IPS-11a (cell line): ENCODE measurements around the gene NRP2.

ENCODE experiments used
- H3K4me3 ChIP-seq: one replicate; pipeline ENCODE4 v1.5.1; 2013; ENCODE audit warnings: low read depth, low read length, control low read depth

NRP2 gene

DNA sequence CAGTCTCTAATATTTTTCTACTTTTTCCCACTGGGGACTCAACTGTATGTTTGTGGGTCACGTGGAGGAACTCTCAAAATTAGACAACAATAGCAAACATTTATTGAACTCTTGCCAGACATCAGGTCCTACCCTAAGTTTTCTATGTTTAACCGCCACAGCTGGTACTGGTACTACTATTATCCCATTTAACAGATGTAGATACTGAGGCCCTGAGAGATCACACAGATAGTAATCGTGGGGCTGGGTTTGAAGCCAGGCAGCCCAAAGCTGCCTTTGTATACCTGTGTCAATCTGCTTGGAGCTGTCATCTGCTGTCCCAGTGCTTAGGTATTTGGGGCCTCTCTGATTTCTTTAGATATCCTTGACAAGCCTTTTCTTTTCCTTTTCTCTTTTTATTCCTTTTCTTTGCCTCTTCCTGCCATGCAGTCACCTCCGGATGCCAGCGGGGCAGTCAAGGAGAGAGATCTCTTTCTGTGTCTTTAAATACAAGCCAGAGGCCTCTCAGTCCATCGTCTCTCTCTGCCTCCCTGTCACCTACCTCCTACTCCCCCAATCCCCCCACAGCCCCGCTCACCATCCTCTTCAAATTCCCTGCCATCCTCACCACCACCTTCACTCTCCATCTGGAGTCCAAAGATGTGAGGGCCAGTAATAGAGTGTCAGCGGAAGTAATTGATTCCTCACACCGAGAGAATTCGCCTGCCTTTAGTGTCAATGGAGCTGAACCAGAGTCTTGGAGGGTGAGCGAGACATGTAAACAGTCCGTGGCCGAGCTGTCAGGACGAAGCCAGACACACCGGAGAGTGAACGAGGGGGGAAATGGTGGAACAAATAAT is 23.4 kb downstream of the NRP2 start:
- H3K4me3 ChIP-seq = no peak overlapping the region

DNA sequence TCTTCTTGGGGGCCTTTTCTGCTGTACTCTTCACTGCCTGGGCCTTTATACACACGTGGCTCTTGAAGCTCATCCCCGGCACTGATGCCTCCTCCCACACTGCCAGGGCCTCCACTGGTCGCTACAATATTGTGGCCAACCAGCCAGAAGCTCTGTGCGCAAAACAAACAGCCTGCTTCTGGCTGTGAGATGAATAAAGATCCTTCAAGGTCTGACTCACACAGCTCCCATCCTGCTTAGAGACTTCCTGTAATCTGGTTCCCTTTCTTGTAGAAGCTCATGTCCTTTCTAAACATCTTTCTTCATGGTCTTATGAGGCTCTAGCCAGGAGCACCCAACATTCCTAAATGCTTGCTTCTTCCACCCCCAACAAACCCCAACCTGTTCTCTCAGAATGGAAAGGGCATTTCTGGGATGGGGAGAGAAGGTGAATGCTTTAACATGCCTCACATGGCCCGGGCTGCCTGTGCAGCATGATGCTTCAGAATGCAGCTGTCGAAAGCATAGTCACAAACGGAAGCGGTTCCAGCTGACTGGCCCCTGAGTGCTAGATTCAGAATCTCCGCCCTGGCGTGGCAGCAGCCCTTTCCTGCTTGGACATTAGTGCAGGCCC is 24.6 kb downstream of the NRP2 start:
- H3K4me3 ChIP-seq = no peak overlapping the region

DNA sequence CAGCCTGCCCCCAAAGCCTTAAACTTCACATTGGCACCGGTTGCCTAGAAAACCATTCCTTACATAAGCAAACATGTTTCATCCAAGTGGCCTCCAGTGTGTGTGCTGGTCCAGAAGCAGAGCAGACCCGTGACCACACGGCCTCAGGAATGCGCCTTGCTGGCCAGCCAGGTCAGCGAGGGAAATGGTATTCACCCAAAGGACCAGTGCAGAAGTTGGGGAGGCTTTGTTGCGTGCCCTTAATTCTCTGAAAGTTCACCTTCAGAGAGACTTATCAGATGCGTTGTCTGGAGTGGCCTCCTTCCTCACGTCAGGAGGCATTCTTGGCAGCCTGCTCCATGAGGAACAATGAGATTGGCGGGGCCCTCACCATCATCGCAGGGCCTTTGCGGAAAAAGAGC is 25.9 kb downstream of the NRP2 start:
- no peak overlapping the region for H3K4me3 ChIP-seq

DNA sequence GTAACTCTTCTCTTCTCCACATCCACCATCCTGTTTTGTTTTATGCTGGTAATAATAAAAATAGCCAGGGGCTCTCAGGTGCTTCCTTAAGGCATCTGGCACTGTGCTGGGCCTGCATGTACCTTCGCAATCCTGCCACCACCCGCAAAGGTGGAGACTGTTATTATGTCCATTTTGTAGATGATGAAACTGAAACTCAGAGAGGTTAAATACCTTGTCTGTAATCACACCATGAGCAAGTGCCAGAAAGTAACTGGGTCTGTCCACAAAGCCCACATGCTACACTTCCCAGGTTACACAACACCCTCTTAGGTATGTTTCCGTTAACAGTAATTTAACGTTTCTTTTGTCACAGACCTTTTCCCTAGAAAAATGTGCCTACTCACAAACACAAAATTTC is 27.0 kb downstream of the NRP2 start:
- no peak overlapping the region for H3K4me3 ChIP-seq

DNA sequence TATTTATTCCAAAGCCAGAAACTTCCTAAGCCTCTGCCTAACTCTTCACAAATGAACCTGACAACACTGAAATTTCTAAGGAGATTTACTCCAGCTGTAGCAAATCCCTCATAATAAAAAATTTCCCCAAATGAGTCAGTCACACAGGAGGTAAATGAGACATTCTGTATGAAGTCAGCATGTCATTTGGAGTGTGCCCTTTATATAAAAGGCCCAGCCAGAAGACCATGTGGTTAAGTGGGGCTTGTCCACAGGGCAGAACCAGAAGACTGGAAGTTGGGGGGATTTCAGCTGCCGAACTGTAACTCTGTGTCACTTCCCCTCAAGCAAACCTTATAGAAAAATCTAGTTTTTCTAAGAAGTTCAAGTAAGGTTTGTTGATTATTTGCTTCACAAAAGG is 30.2 kb downstream of the NRP2 start:
- H3K4me3 ChIP-seq = no peak overlapping the region

DNA sequence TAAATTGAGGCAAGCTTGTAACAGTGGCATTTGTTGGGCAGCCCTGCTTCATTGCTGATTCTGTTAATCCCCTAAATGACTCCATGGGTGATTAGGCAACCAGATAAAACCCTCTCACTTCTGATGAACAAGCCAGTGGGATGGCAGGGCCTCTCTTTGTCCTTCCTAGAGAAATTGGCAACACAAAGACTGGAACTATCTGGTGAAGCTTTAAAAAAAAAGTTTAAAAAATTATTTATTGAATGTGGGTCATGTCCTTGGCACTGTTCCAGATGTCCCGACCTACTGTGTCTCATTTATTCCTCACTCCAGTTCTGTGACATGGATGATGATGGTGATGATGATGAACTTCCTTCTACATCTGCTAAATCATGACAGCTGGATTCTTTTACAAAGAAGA is 30.8 kb downstream of the NRP2 start:
- H3K4me3 ChIP-seq = no peak overlapping the region

DNA sequence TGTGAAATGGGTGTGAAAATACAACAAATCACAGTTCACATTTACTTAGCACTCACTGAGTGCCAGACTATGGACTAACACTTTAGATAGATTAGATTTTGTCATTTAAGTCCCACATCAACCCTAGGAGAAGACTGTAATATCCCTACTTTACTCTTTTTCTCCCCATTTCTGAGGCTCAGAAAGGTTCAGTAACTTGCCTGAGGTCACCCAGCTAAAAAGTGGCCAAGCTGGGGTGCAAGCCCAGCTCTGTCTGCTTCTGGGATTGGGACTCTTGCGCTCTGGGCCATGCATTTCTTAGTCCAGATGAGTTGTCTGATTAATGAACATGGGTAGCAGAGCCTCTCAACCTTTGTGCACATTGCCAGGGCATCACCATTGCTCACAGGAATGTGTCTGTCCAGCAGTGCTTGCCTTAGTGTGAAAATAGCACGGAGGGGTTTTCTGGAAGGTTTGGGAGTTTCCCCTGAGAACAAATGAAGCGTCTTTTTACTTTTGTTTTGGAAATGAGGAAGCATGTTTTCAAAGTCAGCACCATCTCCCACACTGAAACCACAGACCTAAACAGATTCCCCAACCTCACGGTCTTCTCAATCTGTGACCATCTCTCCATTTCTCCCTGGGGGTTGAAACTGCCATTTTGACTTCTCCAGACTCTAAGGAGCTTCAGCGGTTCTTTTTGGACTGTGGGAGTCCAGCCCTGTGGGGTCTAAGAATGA is 31.9 kb downstream of the NRP2 start:
- no peak overlapping the region for H3K4me3 ChIP-seq

DNA sequence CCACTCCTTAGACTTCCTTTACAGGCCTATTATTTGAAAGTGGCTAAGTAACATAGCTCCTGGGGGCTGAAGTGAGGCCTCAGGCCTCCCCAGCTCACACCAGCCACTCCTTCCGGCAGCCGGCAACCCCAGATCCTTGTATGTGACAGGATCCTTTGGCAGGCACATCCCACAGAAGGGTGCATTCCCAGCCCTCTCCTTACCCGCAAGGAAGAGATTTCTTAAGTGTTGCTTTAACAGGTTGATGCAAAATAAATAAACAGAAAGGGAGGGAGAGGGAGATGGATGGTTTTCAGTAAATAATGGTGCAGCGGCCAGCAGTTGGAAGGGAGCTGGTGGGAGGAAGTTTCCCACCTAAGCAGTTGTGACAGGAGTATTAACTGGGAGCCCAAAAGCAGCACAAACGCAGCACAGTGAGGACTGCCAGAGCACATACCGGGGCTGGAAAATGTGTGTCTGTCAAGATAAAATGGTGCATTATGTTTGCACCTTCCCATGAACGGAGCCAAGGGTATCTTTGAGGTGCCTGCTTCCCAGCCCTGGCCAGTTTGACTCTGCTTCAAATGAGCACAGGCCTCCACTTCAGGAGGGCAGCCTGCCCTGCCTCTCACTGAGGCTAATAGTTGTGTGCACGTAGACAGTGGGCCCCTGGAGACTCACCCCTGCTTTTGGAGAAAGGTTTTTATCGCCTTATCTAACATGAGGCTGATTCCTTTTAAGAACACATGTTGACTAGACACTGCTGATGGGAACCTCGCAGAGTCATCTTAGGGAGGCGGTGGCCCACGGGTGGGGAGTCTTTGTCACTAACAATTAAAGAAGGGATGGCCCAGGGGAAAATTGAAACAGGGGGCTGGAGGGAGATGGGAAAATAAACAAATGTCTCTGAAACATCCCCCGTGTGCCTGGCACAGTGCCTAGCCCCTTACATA is 32.8 kb downstream of the NRP2 start:
- no peak overlapping the region for H3K4me3 ChIP-seq

DNA sequence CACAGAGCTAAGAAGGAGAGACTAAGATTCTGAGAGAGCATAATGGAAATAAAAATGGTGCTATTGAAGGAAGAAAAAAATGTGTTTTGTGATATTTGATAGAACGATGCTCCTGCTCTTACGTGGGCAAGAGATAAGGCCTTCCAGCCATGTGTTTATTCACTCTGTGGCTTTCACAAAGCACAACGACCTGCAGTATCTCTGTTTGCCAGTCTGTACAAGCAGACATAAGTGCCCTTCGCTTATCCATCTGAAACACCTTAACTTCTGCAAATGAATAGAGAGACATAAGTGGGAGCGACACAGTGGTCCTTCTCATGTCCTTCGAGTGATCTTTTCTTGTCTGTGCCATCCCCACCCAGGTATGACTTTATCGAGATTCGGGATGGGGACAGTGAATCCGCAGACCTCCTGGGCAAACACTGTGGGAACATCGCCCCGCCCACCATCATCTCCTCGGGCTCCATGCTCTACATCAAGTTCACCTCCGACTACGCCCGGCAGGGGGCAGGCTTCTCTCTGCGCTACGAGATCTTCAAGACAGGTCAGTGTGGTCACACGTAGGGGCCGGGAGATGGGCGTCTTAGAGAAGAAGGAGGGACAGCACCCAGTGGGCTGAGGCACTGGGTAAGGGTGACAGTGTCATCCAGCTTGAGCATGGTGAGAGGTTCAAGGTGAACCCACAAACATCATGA is 33.7 kb downstream of the NRP2 start:
- H3K4me3 ChIP-seq = no peak overlapping the region

DNA sequence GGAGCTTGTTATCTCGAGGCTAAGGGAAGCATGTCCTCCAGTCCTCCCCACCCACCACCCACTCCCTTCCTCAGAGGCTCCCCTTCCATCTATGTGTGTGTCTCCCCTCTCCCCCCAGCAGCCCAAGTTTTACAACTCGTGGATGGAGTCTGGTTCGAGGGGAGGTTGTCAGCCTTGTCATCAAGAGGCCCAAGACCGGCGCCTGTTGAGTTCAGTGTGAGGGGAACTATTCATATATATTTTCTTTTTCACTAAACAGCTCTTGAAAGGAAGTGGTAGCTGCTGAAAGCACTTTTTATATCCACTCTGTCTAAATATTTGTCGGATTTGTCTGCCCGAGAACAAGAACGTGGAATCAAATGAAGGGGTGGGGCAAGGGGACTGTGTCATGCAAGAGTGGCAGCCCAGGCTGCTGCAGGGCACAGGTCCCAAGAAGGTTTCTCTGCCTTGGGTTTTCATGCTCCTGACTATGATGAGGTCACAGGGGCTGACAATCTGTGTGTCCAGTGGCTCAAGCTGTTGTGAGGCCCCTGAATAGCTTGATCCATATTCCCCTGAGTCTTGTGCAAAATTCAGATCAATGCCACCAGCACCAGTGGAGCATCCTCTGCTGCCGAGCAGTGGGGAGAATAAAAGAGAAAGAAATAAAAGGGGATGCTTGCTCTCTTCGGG is 35.0 kb downstream of the NRP2 start:
- no peak overlapping the region for H3K4me3 ChIP-seq

DNA sequence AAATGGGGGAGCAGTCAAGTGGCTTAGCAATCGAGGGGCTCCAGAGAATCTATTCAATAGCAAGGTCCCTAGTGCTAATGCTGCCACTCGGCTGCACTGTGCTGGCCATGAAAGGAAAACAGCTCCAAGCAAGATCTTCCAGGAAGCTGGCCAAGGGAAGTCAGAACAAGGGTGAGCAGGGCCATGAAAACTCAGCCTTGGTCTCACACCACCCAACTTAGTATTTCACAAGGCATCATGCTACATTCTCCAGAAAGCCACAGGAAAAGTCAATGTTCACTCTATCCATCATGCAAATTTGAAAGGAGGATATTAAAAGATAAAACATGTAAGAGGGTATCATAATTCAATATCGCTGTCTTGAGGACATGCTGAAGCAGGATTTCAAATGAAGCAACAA is 35.7 kb downstream of the NRP2 start:
- H3K4me3 ChIP-seq = no peak overlapping the region

DNA sequence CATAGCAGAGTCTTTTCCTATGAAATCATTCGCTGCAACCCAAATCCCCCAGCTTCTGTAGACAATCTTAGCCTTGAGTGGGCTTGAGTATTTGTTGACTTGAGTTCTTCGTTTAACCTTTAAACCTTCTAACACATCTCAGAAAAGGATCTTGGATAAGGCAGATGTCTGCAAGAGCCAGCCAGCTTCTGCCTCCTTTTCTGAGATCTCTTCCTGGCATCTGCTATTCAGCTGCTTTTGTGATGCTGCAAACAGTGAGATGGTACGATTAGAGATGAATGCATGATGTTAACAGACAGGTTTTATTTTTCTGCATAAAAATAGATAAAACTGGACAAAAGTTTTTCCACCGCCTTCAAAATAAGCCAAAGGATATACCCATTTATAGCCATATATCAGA is 37.5 kb downstream of the NRP2 start:
- no peak overlapping the region for H3K4me3 ChIP-seq

DNA sequence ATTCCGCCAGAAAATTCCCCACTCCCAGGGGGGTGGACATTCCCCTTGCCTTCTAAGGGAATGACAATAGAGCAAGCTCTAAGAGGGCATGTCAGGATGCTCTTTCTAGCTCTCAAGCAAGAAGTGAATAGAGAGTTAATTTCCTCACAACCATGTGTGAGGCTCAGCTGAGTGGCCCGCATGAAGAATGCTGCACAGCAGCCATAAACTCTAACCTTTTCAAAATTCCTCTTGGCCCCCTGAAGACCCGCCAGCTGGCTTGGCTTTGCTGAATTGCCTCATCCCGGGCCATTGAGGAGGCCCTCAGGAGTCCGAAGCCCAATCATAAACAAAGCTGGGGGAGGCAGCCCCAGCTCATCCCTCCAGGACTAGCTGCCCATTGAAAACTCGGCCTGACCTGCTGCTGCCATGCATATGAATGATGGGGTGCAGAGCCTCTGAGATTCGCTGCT is 38.2 kb downstream of the NRP2 start:
- no peak overlapping the region for H3K4me3 ChIP-seq

DNA sequence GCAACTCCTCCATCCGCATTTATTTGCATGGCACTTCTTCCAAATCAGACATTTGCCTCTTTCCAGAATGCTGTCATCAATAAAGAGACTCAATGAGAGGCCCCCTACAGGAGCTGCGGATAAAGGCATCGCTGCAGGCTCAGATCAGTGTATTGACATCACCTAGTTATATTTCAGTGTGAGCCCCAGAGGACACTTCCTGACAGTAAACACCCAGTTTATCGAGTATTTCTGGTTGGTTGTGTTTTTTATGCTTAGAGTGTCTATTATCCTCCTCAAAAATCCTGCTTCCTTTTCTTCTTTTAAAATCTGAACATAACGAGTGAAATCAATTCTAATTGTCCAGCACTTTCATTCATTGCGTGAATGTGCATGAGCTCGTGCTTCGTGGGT is 38.8 kb downstream of the NRP2 start:
- H3K4me3 ChIP-seq = no peak overlapping the region

DNA sequence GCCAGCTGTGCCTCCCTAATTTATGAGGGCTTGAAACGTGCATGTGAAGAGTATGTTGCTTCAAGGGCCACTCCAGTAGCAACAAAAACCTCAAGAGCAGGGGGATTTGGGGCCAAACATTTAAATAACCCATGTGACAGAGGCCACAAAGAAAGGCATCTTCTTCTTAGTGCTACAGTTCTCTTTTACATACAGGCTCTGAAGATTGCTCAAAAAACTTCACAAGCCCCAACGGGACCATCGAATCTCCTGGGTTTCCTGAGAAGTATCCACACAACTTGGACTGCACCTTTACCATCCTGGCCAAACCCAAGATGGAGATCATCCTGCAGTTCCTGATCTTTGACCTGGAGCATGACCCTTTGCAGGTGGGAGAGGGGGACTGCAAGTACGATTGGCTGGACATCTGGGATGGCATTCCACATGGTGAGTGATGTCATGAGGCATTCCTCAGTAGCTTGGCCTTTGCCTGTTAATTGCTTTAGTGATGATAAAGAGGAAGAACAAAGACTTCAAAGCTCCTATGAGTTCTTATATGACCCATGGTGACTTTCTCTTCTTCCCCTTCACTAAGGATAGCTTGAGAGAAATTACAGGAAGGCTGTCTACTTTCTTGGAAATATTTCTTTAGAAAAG is 40.1 kb downstream of the NRP2 start:
- no peak overlapping the region for H3K4me3 ChIP-seq

DNA sequence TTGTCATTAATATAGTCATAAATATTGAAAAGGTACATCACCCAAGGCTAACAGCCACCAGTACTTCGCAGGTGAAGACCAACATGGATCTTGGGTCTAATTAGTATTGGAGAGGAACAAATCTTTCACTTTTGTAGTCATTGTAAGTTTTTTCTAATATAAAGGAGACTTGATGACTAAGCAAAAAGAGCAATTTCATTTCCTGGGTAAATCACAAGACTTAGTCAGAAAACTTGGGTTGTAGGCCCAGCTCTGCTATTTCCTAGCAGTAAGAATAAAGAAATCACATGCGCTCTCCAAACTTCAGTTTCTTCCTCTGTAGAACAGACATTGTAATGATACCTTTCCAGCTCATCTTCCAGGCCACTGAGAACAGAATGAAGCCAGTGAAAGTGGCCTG is 40.9 kb downstream of the NRP2 start:
- H3K4me3 ChIP-seq = no peak overlapping the region

DNA sequence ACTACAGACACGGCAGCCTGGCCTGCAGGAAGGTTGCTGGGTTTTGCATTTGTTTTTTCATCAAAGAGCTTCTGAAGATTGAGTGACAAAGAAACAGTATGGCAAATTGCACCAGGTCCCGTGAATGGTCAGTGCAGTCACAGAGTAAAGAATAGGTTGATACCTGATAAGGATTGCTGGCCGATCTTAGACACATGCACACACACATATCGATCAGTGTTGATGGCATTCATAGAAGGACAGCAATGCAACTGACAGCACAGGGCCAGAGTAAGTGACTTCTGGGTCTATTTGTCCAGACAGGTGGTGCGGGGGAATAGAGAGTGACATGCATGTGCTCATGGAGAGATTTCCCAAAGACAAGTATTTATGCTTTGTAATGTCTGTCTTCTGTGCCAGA is 42.8 kb downstream of the NRP2 start:
- H3K4me3 ChIP-seq = no peak overlapping the region

DNA sequence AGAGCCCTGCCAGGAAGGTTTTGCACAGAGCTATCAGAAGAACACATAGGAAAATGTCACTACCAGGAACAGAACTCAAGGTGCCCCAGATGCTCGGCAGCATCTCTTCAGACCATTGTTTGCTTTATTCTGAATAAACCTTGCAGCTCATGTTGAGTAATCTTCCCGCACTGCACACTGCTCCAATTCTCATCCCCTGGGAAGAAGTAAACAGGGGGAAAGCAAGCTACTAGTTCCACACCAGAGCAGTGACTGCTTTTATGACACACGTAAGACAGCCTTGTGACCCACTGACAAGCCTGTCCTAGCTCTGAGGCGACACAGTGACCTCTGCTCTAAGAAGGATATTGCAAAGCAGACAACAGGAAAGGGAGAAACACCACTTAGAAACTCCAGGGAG is 44.2 kb downstream of the NRP2 start:
- H3K4me3 ChIP-seq = no peak overlapping the region

DNA sequence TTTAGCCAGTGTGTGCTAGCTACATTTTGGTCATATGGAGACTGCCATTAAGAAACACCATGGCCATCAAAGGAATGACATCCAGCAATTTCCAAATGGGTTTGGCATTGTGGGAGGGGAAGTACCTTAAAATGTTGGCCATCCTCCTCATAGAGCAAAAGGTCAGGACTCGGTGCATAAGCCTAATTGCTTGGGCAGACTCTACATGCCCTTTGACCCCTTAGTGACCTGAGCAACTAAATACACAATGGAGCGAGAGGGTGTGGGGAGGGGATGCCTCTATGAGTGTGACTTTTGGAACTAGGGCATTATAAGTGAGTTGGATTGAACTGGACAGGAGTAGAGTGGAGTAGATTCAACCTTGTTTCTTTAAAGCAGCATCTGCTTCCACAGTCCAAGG is 44.9 kb downstream of the NRP2 start:
- no peak overlapping the region for H3K4me3 ChIP-seq
